SH-SY5Y (cell line): ENCODE data around the gene MMP11.

Source experiments
- GATA2 ChIP-seq: IDR thresholded peaks from 2 replicates; pipeline ENCODE4 v1.6.1; 2011; ENCODE audit warnings: mild to moderate bottlenecking, low read depth, low read length
- GATA3 ChIP-seq: IDR thresholded peaks from 2 replicates; pipeline ENCODE4 v1.6.1; 2011; ENCODE audit warnings: low read depth, mild to moderate bottlenecking, low read length, moderate library complexity

The MMP11 gene

GRCh38 chr22:23772315-23772648 lies 367 bp upstream of the MMP11 start:
- TF ChIP-seq GATA2 (no peak), GATA3 (no peak)

DNA sequence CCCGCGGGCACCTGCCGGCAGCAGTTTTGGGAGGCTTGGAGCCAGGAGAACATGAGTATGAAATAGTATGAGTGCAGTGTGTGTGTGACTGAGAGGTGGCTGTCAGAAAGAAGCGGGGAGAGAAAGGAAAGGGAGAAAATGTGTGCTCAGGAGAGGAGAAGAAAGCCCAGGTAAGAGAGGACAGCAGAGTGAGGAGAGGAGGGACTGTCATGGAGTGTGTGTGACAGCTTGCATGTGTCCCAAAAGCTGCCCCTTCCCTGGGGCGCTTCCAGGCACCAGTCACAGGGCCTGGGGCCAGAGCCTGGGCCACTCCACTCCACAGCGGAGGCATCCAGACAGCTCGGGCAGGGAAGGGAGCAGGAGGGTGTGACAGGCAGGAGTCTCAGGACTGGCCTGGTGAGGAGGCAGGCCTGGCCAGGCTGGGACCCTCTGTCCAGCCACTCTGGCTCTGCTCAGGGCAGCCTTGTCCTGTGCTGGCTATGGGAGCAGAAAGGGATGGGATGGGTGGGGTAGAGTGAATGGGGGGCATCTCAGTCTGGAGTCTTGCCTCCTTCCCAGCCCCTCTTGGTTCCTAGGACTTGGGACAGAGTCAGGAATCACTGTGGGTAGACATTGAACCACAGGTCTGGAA lies 949 bp downstream of the MMP11 start:
- TF ChIP-seq GATA3: no peak
- TF ChIP-seq GATA2: no peak

DNA sequence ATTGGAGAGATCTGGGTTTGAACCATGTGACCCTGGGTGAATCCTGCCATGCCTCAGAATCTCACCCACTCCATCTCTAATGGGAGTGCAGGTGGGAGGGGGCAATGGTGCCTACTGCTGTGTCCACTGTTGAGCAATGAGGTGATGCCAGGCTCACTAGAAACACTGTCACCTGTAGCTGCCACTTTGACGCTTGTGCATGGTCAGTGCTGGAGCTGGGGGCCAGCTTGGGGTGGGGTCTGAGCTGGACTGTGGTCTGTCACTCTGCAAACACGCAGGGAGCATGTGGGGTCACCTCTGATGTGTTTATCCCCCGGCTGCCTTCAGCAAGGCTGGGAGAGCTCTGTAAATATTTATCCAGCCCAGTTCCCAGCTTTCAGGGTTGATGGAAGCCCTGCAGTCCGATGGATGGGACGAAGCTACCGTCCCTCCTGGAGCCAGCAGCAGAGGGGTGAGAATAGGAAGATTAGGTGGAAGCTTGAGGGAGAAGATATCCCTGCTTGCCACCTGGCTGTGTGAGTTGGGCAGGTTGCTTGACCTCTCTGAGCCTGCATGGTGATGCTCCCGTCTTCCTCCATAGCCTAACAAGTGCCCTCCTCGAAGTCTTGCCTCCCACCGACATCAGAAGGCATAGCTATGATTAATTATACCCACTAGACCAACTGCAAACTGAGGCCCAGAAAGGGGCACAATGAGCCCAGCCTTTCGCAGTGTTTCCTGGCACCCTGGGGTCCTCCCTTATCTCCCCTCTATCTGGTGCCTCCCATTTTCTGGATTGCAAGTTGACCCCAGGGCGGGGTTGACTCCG lies 1.7 kb downstream of the MMP11 start:
- TF ChIP-seq GATA3 (no peak), GATA2 (no peak)

DNA sequence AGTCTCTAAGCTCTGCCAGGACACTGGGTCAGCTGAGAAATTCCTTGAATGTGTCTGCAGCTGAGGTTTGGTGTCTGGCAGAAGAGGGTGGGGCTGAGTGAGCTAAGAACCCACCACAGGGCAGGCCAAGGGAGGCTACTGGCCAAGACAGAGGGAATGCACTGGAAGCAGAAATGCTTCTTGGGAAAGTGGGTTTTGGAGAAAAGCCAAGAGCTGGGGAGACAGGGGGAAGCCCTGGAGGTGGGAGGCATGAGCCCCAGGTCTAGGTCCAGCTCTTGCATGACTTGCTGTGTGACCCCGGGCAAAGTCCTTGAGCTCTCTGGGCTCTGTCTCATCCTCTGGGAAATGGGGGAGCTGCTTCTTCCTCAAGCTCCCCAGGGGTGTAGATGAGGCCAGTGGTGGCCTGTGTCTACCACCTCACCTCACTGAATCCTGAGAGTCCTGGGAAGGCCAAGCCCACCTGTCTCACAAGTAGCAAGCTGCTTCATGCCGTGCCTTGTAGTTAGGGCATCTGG lies 2.3 kb downstream of the MMP11 start:
- TF ChIP-seq GATA3 (no peak), GATA2 (no peak)

DNA sequence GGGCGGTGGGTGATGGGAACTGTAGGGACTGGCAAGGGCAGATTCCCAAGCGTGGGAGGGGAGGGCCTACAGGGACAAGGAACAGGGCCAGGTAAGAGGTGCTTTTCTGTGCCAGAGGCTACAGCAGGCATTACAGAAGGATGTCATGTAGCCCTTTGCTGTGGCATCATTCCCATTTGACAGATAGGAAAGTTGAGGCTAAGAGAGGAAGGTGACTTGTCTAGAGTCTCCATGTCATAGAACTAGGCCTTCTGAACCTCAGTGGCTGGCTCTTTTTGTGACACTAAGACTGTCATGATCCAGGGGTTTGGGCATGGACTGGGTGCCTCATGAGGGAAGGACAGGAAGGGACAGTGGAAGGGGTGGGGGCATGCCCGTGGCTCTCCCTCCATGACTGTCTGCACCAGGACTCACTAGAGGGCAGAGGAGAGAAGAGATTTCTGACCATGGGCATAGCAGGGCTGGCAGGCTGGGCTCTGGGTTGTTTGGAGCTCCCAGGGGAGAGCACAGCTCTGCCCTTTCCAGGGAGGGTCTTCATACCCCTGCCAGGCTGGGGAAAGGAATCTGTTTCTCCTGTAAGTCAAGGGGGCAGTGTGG lies 3.2 kb downstream of the MMP11 start:
- TF ChIP-seq GATA2 (no peak), GATA3 (no peak)

GRCh38 chr22:23777776-23778576 lies 5.3 kb downstream of the MMP11 start:
- TF ChIP-seq GATA2: no peak
- no peak for TF ChIP-seq GATA3

- TF ChIP-seq GATA2: no peak
- no peak for TF ChIP-seq GATA3
These were observed 5.9 kb downstream of the MMP11 start for GRCh38 chr22:23778577-23778900.

DNA sequence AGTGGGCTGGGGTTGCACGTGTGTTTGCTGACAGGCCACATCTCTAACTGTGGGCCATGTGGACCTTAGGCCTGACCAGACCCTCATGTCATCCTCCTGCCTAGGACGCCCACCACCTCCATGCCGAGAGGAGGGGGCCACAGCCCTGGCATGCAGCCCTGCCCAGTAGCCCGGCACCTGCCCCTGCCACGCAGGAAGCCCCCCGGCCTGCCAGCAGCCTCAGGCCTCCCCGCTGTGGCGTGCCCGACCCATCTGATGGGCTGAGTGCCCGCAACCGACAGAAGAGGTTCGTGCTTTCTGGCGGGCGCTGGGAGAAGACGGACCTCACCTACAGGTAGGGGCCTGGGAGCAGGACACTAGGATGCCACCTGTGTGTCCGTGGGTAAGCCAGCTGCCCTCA lies 6.4 kb downstream of the MMP11 start:
- TF ChIP-seq GATA3 (no peak), GATA2 (no peak)

- TF ChIP-seq GATA2 (no peak), GATA3 (no peak)
These were observed 7.1 kb downstream of the MMP11 start for GRCh38 chr22:23779731-23780130.

GRCh38 chr22:23780146-23780748 lies 7.6 kb downstream of the MMP11 start:
- TF ChIP-seq GATA2: no peak
- TF ChIP-seq GATA3: no peak

DNA sequence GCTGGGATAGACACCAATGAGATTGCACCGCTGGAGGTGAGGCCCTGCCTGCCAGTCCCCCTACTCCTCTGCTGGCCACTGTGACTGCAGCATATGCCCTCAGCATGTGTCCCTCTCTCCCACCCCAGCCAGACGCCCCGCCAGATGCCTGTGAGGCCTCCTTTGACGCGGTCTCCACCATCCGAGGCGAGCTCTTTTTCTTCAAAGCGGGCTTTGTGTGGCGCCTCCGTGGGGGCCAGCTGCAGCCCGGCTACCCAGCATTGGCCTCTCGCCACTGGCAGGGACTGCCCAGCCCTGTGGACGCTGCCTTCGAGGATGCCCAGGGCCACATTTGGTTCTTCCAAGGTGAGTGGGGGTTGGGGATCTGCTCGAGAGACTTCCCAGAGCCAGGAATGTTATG lies 8.4 kb downstream of the MMP11 start:
- TF ChIP-seq GATA2 (no peak), GATA3 (no peak)

GRCh38 chr22:23781511-23782183 lies 9.0 kb downstream of the MMP11 start:
- TF ChIP-seq GATA3: no peak
- no peak for TF ChIP-seq GATA2

DNA sequence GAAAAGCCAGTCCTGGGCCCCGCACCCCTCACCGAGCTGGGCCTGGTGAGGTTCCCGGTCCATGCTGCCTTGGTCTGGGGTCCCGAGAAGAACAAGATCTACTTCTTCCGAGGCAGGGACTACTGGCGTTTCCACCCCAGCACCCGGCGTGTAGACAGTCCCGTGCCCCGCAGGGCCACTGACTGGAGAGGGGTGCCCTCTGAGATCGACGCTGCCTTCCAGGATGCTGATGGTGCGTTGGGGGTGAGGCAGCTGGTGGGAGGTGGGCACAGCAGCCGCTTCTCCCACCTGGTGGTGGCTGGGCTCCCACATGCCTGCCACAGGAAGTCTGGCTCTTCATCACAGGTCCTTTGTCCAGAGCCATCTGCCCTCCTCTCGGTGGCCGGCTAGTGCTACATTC lies 9.6 kb downstream of the MMP11 start:
- TF ChIP-seq GATA2 (no peak), GATA3 (no peak)
